GM21825 (cell line): Measurements from ENCODE around the gene LGALS9.
"Not testable (repeated sequence)": the region's sequence is repeated elsewhere in the genome, so short reads cannot be mapped to it uniquely, and the experiment has no call there.

ENCODE experiments used
- ATAC-seq: cut with Tn5 transposase; IDR thresholded peaks from one replicate; pipeline ENCODE4 v1.9.1; 2021; ENCODE audit warnings: mild to moderate bottlenecking, moderate library complexity; ENCODE audit not compliant: unreplicated experiment

The LGALS9 gene

GRCh38 chr17:27670791-27671590 lies 40.0 kb downstream of the LGALS9 start:
- no peak for ATAC-seq

- no peak for ATAC-seq
These were observed 40.6 kb downstream of the LGALS9 start for GRCh38 chr17:27671591-27671910.

GRCh38 chr17:27671977-27672480 lies 41.0 kb downstream of the LGALS9 start:
- not testable (repeated sequence) for ATAC-seq

- ATAC-seq: no peak
These were observed 43.3 kb downstream of the LGALS9 start for GRCh38 chr17:27674335-27674734.

- ATAC-seq: no peak
These were observed 46.2 kb downstream of the LGALS9 start for GRCh38 chr17:27677191-27677590.

GRCh38 chr17:27686322-27686721 lies 55.3 kb downstream of the LGALS9 start:
- not testable (repeated sequence) for ATAC-seq

GRCh38 chr17:27690882-27691281 lies 59.9 kb downstream of the LGALS9 start:
- no peak for ATAC-seq

GRCh38 chr17:27695254-27695814 lies 64.3 kb downstream of the LGALS9 start:
- not testable (repeated sequence) for ATAC-seq
